Activated CD4-positive, alpha-beta T cell treated with anti-CD3 and anti-CD28 coated beads, Interleukin-2, amount 10 ng/mL, durations not matched to agents 7 days and 5 days (primary cell): ENCODE measurements around the gene MS4A1. TPM values are rescaled to one million over a fixed set of nuclear protein-coding genes. Genes with fewer than 3 reads are reported as not detected.
"Not testable (repeated sequence)": the region's sequence is repeated elsewhere in the genome, so short reads cannot be mapped to it uniquely, and the experiment has no call there.

ENCODE experiments used
- CTCF ChIA-PET: fragments of 350-600 bp; sonication (Branson Sonifier 250); formaldehyde crosslinking; loops from one replicate; lab custom pipeline; 2021; ENCODE audit warnings: antibody characterized with exemption; lab: Charles Lee
- POLR2A ChIA-PET: fragments of 350-600 bp; sonication (Branson Sonifier 250); formaldehyde crosslinking; loops from one replicate; lab custom pipeline; 2021; ENCODE audit warnings: antibody characterized with exemption; lab: Charles Lee
- DNase-seq: peaks from one replicate; pipeline ENCODE4 v3.0.0-alpha.2; 2020
- H3K27ac Mint-ChIP-seq: one replicate; pipeline ENCODE4 v1.8.0; 2021; ENCODE audit warnings: mild to moderate bottlenecking, moderate library complexity, mixed read lengths
- H3K27me3 Mint-ChIP-seq: one replicate; pipeline ENCODE4 v1.8.0; 2021; ENCODE audit warnings: mixed read lengths
- H3K36me3 Mint-ChIP-seq: one replicate; pipeline ENCODE4 v1.8.0; 2021; ENCODE audit warnings: low read depth, mixed read lengths
- H3K4me1 Mint-ChIP-seq: one replicate; pipeline ENCODE4 v1.8.0; 2021; ENCODE audit warnings: mixed read lengths
- H3K4me3 Mint-ChIP-seq: one replicate; pipeline ENCODE4 v1.8.0; 2021; ENCODE audit warnings: mild to moderate bottlenecking, moderate library complexity, mixed read lengths
- H3K9me3 Mint-ChIP-seq: one replicate; pipeline ENCODE4 v1.8.0; 2021; ENCODE audit warnings: mixed read lengths
- total RNA-seq, 2 experiments: library from RNA; stranded (reverse); gene quantifications; one replicate each; pipeline ENCODE4 v1.2.3, GENCODE V29; 2021

The MS4A1 gene
- total RNA-seq: not detected

DNA sequence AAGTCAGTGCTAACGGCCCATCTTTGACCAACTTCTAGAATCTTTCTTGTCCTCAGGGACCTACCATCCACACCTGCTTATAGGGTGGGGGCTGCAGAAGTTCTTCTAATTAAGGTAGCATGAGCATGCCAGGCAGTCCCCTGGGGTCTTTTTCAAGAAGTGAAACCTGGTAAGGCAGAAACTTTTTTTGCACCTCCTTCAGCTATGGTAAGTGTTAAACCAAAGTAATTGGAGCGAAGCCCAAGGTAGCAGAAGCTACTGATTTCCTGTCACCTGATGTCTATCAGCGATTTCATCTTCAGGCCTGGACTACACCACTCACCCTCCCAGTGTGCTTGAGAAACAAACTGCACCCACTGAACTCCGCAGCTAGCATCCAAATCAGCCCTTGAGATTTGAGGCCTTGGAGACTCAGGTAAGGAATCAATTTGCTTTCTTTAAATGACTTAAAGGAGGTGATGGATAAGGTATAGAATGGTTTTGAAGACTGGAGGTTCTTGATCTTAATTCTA is at the start of gene MS4A1:
MS4A1 (plus strand) TSS at position 317 of the 512 bp plus-strand sequence. CDS start 6,528 bp downstream, outside the sequence.
- Mint-ChIP-seq H3K9me3 (no peaks in the 10 kb centered on the region), H3K4me1 (no peaks in the 10 kb centered on the region), H3K27me3 (peaks cover 7% of the 10 kb centered on the region), H3K36me3 (no peaks in the 10 kb centered on the region), H3K27ac (no peak within 1 kb of the TSS), H3K4me3 (no peak within 1 kb of the TSS)
- DNase-seq: no peak
- POLR2A ChIA-PET: interaction anchor here (0.6 kb wide), 1 partner anchor 527 kb away, joined by 3 read pairs; no protein-coding TSS in a partner anchor
- CTCF ChIA-PET: interaction anchor here (1.1 kb wide), 1 partner anchor 47 kb away, joined by 3 read pairs; no protein-coding TSS in a partner anchor

DNA sequence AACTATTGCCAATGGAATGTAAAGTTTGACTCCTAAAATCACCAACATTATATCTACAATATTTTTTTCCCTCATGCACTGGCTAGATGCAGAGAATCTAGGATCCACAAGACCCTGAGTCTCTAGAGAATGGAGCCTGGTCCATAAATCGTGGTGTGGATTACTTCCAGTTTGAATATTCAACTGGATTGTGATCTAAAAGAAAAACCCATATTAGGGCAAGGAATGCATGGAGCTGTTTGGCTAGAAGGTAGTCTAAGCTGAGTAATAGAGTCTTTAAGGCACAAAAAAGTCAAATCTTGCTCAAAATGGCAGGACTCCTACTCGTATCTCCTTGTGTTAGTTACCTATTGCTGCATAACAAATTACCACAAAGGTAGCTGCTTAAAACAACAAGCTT is 35.6 kb upstream of the MS4A1 start:
- POLR2A ChIA-PET: no interaction called here
- H3K9me3 Mint-ChIP-seq: no peaks in the 10 kb centered on the region
- peaks cover 19% of the 10 kb centered on the region for H3K27me3 Mint-ChIP-seq

DNA sequence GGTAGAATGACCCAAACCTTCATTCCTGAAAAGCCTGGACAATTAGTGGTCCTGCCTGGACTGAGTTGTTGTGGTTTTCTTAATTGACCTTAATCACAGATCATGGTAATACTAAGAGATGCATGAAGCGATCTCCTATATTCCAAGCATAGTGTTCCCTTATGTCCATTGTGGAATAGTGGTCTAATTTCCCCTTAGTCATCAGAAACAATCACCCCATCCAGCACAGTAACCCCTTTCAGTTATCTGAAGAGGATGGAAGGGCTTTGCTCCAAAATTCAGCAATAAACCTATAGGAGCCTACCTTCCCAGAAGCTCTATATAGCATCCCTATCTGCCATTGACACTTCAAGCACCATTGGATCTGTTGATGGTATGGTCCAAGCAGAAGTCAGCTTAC is 33.0 kb upstream of the MS4A1 start:
- CTCF ChIA-PET: no interaction called here
- no peak overlapping the region for H3K27ac Mint-ChIP-seq

More for the DNA sequence above, 35.6 kb upstream of the MS4A1 start:
- Mint-ChIP-seq H3K27ac (no peak overlapping the region), H3K4me3 (no peak overlapping the region), H3K4me1 (no peaks in the 10 kb centered on the region), H3K36me3 (no peaks in the 10 kb centered on the region)
- CTCF ChIA-PET: interaction anchor here (0.6 to 1.2 kb wide), 2 partner anchors 169 to 835 kb away, joined by 3 to 4 read pairs; no protein-coding TSS in a partner anchor
- DNase-seq: no peak

DNA sequence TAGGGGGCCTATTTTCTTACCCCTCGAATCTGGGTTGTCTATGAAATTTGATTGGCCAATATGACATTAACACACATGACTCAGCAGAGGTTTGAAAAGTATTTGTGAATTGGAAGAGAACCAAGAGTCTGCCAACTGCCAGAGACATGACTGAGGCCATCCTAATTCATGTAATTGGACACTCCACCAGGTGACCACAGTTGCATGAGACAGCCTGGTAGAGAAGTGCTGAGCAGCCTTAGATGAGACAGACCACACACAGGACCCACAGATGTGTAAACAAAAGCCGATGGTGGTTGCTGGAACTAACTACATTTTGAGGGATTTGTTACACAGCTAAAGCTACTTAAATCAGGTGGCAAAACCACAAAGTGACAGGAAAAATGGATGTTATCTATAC is 27.1 kb upstream of the MS4A1 start:
- peaks cover 20% of the 10 kb centered on the region for H3K27me3 Mint-ChIP-seq
- POLR2A ChIA-PET: no interaction called here
- DNase-seq: no peak

More for the DNA sequence above, 33.0 kb upstream of the MS4A1 start:
- H3K4me1 Mint-ChIP-seq: no peaks in the 10 kb centered on the region
- peaks cover 11% of the 10 kb centered on the region for H3K27me3 Mint-ChIP-seq
- POLR2A ChIA-PET: no interaction called here
- DNase-seq: no peak
- no peaks in the 10 kb centered on the region for H3K9me3 Mint-ChIP-seq
- H3K4me3 Mint-ChIP-seq: no peak overlapping the region
- H3K36me3 Mint-ChIP-seq: no peaks in the 10 kb centered on the region

DNA sequence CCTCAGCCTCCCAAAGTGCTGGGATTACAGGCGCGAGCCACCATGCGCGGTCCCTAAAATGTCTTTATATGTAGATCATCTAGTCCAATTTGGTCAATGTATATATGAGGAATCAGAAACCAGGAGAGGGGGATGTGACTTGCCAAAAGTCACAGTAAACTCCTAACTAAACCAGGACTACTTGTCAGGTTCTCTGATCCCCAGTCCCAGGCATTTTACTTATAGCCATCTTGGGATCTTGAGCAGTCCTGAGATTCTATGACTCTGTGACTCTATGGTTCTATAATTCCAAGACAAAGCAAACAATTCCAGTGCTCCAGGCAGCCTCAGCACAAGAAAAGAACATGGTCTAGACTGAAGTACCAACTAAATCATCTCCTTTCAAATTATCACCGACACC is 26.4 kb upstream of the MS4A1 start, which contains the start of gene MS4A5:
MS4A5 (plus strand) TSS at position 301 of the 400 bp plus-strand sequence. CDS start 103 bp downstream, outside the sequence.
- no peak for DNase-seq

More for the DNA sequence above, 27.1 kb upstream of the MS4A1 start:
- CTCF ChIA-PET: no interaction called here
- no peaks in the 10 kb centered on the region for H3K9me3 Mint-ChIP-seq
- H3K27ac Mint-ChIP-seq: no peak overlapping the region
- no peaks in the 10 kb centered on the region for H3K4me1 Mint-ChIP-seq
- no peaks in the 10 kb centered on the region for H3K36me3 Mint-ChIP-seq
- no peak overlapping the region for H3K4me3 Mint-ChIP-seq

DNA sequence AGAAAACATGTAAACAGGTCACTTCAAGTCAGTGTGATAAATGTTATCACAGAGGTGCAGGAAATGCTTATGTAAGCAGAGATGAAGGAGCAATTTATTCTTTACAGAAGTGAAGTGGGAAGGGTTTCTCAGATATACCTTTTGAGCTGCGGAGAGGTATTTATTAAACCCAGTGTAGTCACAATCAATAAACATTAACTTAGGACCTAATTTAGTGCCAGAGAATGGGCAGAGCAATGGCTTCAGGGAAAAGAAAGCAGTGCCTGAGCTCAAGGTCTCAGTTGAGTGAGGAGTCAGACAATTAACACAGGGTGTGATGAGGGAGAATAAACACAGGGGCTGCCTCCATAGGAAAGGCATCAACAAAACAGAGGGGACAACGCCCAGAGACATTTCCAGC is 24.4 kb upstream of the MS4A1 start:
- Mint-ChIP-seq H3K27ac (no peak overlapping the region), H3K4me1 (no peaks in the 10 kb centered on the region), H3K4me3 (no peak overlapping the region), H3K36me3 (no peaks in the 10 kb centered on the region), H3K27me3 (peaks cover 23% of the 10 kb centered on the region), H3K9me3 (no peaks in the 10 kb centered on the region)
- DNase-seq: no peak
- POLR2A ChIA-PET: no interaction called here
- CTCF ChIA-PET: no interaction called here

More for the DNA sequence above, 26.4 kb upstream of the MS4A1 start, which contains the start of gene MS4A5:
- ChIA-PET POLR2A (no interaction called here), CTCF (no interaction called here)
- Mint-ChIP-seq H3K27me3 (peaks cover 23% of the 10 kb centered on the region), H3K4me1 (no peaks in the 10 kb centered on the region), H3K36me3 (no peaks in the 10 kb centered on the region), H3K4me3 (no peak within 1 kb of the TSS), H3K27ac (no peak within 1 kb of the TSS), H3K9me3 (no peaks in the 10 kb centered on the region)

DNA sequence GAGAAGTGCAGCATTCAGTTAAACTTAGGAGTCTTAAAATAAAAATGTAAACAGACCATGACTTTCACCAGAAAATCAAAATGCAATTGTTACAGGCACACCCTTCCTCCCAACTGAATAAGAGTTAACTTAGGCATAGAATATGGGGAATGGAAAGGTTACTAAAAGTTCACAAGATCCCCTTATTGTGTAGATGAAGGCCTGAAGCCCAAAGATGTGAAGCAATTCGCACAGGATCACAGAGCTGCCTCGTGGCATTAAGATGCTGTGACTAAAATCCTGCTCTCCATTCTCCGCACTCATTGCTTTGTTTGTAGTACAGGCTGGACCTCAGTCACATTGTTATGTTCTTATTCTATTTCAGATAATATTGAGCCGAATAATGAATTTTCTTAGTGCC is 22.2 kb upstream of the MS4A1 start:
- H3K36me3 Mint-ChIP-seq: no peaks in the 10 kb centered on the region
- H3K4me3 Mint-ChIP-seq: no peak overlapping the region
- POLR2A ChIA-PET: no interaction called here
- no peaks in the 10 kb centered on the region for H3K4me1 Mint-ChIP-seq
- H3K27ac Mint-ChIP-seq: no peak overlapping the region
- H3K27me3 Mint-ChIP-seq: peaks cover 16% of the 10 kb centered on the region
- DNase-seq: no peak
- CTCF ChIA-PET: no interaction called here
- no peaks in the 10 kb centered on the region for H3K9me3 Mint-ChIP-seq

DNA sequence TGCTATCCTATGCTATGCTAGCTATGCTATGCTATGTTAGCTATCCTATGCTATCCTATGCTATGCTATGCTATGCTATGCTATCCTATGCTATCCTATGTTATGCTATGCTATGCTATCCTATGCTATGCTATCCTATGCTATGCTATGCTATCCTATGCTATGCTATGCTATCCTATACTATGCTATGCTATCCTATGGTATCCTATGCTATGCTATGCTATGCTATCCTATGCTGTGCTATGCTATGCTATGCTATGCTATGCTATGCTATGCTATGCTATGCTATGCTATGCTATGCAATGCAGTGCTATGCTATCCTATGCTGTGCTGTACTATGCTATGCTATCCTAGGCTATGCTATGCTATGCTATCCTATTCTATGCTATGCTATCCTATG is 8.6 kb upstream of the MS4A1 start:
- Mint-ChIP-seq H3K27ac (no peak overlapping the region), H3K36me3 (no peaks in the 10 kb centered on the region), H3K9me3 (no peaks in the 10 kb centered on the region), H3K4me1 (peaks cover 20% of the 10 kb centered on the region), H3K4me3 (no peak overlapping the region), H3K27me3 (no peaks in the 10 kb centered on the region)
- no peak for DNase-seq
- CTCF ChIA-PET: no interaction called here
- POLR2A ChIA-PET: no interaction called here

DNA sequence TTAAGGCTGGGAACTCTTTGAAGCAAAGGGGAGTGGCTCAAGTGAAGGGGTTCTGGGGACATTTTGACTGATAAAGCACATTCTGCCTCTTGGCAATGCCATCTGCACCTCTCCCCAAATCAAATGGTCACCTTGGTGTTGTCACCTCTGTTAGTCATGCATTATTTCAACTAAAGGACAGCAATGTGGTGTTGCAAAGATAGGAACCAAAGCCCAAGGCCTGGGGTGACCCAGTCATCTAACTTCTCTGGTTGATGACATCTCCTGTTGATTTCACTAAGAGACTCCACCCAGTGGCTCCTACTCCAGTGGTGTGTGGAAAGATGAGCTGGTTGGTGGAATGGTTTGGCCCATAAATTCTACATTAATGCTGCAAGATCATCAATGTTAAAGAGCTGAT is 7.8 kb upstream of the MS4A1 start:
- Mint-ChIP-seq H3K4me3 (no peak overlapping the region), H3K9me3 (no peaks in the 10 kb centered on the region), H3K36me3 (no peaks in the 10 kb centered on the region), H3K27ac (no peak overlapping the region), H3K27me3 (no peaks in the 10 kb centered on the region), H3K4me1 (peaks cover 20% of the 10 kb centered on the region)
- CTCF ChIA-PET: interaction anchor here (1.0 kb wide), 1 partner anchor 11 kb away, joined by 4 read pairs; no protein-coding TSS in a partner anchor
- DNase-seq: no peak
- POLR2A ChIA-PET: no interaction called here

DNA sequence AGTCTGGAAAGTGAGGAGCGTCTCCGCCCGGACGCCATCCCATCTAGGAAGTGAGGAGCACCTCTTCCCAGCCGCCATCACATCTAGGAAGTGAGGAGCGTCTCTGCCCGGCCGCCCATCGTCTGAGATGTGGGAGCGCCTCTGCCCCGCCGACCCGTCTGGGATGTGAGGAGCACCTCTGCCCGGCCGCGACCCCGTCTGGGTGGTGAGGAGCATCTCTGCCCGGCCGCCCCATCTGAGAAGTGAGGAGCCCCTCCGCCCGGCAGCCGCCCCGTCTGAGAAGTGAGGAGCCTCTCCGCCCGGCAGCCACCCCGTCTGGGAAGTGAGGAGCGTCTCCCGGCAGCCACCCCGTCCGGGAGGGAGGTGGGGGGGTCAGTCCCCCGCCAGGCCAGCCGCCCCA is 4.5 kb upstream of the MS4A1 start:
- POLR2A ChIA-PET, H3K27me3 Mint-ChIP-seq, H3K27ac Mint-ChIP-seq, H3K9me3 Mint-ChIP-seq, H3K36me3 Mint-ChIP-seq, CTCF ChIA-PET, H3K4me3 Mint-ChIP-seq, DNase-seq: not testable (repeated sequence)
- H3K4me1 Mint-ChIP-seq: peaks cover 14% of the 10 kb centered on the region

DNA sequence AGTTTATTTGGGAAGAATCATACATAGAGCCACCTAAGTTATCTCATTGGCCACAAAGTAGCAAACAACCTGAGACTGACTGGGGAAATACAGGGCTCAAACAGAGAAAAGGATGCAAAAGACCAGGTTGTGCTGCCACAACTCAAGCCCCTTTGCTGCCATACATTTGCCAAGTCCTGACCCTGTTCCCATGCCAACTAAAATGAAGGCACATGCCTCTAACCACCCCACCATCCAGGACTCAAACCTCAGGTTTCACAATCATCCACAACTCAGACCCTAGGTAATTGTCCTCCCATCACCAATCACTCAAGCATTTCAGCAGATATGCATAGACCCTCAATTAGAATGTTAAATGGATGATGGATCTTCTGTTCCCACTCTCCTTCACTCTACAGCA is 1.4 kb upstream of the MS4A1 start:
- Mint-ChIP-seq H3K27ac (no peak overlapping the region), H3K4me1 (no peaks in the 10 kb centered on the region), H3K36me3 (no peaks in the 10 kb centered on the region), H3K9me3 (no peaks in the 10 kb centered on the region), H3K27me3 (peaks cover 7% of the 10 kb centered on the region), H3K4me3 (no peak overlapping the region)
- POLR2A ChIA-PET: no interaction called here
- DNase-seq: no peak
- CTCF ChIA-PET: no interaction called here

DNA sequence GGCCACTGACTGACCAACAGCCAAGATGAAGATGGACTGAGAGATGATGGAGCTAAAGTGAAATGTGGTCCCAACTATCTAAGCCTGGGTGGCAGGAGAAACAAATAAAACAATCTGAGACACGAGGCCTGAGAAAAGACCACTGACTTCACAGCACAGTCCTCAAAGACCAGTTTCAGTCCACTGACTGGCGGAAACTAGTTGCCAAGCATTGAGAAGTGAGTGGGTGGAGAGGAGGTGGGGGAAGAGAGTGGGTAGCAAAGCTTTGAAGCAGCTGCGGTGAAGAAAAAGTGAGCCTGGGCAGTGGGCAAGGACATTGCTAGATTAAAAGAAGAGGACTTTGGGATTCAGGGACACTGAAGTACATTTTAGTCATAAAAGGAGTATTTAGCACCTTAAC is 1.9 kb downstream of the MS4A1 start:
- CTCF ChIA-PET: no interaction called here
- no peak overlapping the region for H3K4me3 Mint-ChIP-seq
- H3K36me3 Mint-ChIP-seq: no peaks in the 10 kb centered on the region
- peaks cover 7% of the 10 kb centered on the region for H3K27me3 Mint-ChIP-seq
- H3K9me3 Mint-ChIP-seq: no peaks in the 10 kb centered on the region
- DNase-seq: no peak
- no peak overlapping the region for H3K27ac Mint-ChIP-seq
- no peaks in the 10 kb centered on the region for H3K4me1 Mint-ChIP-seq
- POLR2A ChIA-PET: no interaction called here

DNA sequence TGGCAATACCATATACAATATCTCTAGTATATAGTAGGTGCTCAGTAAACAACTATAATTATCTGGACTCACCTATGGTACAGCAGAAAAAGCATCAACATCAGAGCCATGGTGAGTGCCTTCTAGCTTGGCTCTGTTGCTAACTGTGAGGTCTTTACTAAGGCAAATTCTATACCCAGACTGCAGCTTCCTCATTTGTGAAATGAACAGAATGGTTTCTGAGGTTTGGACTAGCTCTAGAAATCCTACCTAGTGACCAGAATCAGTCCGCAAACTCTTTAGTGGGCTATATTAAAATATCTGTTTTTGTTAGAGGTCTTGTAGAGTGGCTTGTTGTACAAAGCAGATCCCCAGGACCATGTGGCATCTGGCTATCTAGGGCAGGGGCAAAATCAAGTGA is 3.7 kb downstream of the MS4A1 start:
- ChIA-PET POLR2A (no interaction called here), CTCF (interaction anchor here (1.4 kb wide), 1 partner anchor 11 kb away, joined by 4 read pairs; no protein-coding TSS in a partner anchor)
- Mint-ChIP-seq H3K27ac (no peak overlapping the region), H3K4me1 (no peaks in the 10 kb centered on the region), H3K4me3 (no peak overlapping the region), H3K27me3 (peaks cover 6% of the 10 kb centered on the region), H3K9me3 (no peaks in the 10 kb centered on the region), H3K36me3 (no peaks in the 10 kb centered on the region)
- no peak for DNase-seq

DNA sequence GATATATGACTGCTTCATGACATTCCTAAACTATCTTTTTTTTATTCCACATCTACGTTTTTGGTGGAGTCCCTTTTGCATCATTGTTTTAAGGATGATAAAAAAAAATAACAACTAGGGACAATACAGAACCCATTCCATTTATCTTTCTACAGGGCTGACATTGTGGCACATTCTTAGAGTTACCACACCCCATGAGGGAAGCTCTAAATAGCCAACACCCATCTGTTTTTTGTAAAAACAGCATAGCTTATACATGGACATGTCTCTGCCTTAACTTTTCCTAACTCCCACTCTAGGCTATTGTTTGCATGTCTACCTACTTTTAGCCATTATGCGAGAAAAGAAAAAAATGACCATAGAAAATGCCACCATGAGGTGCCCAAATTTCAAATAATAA is 13.2 kb downstream of the MS4A1 start:
- DNase-seq: no peak
- H3K4me3 Mint-ChIP-seq: no peak overlapping the region
- no peak overlapping the region for H3K27ac Mint-ChIP-seq
- ChIA-PET CTCF (interaction anchor here (0.7 kb wide), 1 partner anchor 884 kb away, joined by 3 read pairs; no protein-coding TSS in a partner anchor), POLR2A (no interaction called here)
- H3K36me3 Mint-ChIP-seq: no peaks in the 10 kb centered on the region
- peaks cover 28% of the 10 kb centered on the region for H3K27me3 Mint-ChIP-seq
- H3K9me3 Mint-ChIP-seq: no peaks in the 10 kb centered on the region
- H3K4me1 Mint-ChIP-seq: no peaks in the 10 kb centered on the region
